SK-N-SH treated with all-trans-retinoic acid at 6 μM for 48 hours (cell line): ENCODE data around the gene MRGPRX3.

ENCODE experiments used
- ARNTL ChIP-seq: fragments of 450-650 bp; formaldehyde crosslinking; IDR thresholded peaks from 2 replicates; pipeline ENCODE4 v1.5.0; 2020; ENCODE audit warnings: low read depth, mild to moderate bottlenecking, moderate library complexity, borderline replicate concordance
- ESRRG ChIP-seq: fragments of 250-450 bp; sonication (Bioruptor Pico); IDR thresholded peaks from 2 replicates; pipeline ENCODE4 v1.6.1; 2021; ENCODE audit warnings: mild to moderate bottlenecking
- OSR1 ChIP-seq: fragments of 250-450 bp; sonication (Bioruptor Pico); IDR thresholded peaks from 2 replicates; pipeline ENCODE4 v1.8.0; 2022; ENCODE audit warnings: moderate library complexity, mild to moderate bottlenecking, inconsistent platforms
- ZC3H10 ChIP-seq: fragments of 250-450 bp; sonication (Bioruptor Pico); IDR thresholded peaks from 2 replicates; pipeline ENCODE4 v1.5.1; 2021; ENCODE audit warnings: mild to moderate bottlenecking, moderate library complexity
- ZFP3 ChIP-seq: fragments of 250-450 bp; sonication (Bioruptor Pico); IDR thresholded peaks from 2 replicates; pipeline ENCODE4 v1.5.0; 2020; ENCODE audit warnings: mild to moderate bottlenecking, moderate library complexity
- ZFP30 ChIP-seq: fragments of 450-650 bp; formaldehyde crosslinking; IDR thresholded peaks from 2 replicates; pipeline ENCODE4 v1.5.0; 2022; ENCODE audit warnings: mild to moderate bottlenecking, moderate library complexity
- TF ChIP-seq, protein P1 (sequence below): fragments of 250-450 bp; sonication (Bioruptor Pico); IDR thresholded peaks from 2 replicates; pipeline ENCODE4 v1.8.0; 2020; ENCODE audit warnings: mild to moderate bottlenecking, moderate library complexity, borderline replicate concordance

- TF ChIP-seq ZFP3 = no peak
- TF ChIP-seq, protein P1, sequence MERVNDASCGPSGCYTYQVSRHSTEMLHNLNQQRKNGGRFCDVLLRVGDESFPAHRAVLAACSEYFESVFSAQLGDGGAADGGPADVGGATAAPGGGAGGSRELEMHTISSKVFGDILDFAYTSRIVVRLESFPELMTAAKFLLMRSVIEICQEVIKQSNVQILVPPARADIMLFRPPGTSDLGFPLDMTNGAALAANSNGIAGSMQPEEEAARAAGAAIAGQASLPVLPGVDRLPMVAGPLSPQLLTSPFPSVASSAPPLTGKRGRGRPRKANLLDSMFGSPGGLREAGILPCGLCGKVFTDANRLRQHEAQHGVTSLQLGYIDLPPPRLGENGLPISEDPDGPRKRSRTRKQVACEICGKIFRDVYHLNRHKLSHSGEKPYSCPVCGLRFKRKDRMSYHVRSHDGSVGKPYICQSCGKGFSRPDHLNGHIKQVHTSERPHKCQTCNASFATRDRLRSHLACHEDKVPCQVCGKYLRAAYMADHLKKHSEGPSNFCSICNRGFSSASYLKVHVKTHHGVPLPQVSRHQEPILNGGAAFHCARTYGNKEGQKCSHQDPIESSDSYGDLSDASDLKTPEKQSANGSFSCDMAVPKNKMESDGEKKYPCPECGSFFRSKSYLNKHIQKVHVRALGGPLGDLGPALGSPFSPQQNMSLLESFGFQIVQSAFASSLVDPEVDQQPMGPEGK (CRISPR knock-in tag) = no peak
- no peak for TF ChIP-seq ZFP30
- no peak for TF ChIP-seq ARNTL (CRISPR knock-in tag)
- no peak for TF ChIP-seq ZC3H10 (CRISPR knock-in tag)
- TF ChIP-seq OSR1 (CRISPR knock-in tag) = no peak
- no peak for TF ChIP-seq ESRRG (CRISPR knock-in tag)
These were observed 26.4 kb upstream of the MRGPRX3 start, which contains the start of gene SAAL1 for GRCh38 chr11:18105802-18106574.
